ENCODE data around the gene TIMM17A.

DNA sequence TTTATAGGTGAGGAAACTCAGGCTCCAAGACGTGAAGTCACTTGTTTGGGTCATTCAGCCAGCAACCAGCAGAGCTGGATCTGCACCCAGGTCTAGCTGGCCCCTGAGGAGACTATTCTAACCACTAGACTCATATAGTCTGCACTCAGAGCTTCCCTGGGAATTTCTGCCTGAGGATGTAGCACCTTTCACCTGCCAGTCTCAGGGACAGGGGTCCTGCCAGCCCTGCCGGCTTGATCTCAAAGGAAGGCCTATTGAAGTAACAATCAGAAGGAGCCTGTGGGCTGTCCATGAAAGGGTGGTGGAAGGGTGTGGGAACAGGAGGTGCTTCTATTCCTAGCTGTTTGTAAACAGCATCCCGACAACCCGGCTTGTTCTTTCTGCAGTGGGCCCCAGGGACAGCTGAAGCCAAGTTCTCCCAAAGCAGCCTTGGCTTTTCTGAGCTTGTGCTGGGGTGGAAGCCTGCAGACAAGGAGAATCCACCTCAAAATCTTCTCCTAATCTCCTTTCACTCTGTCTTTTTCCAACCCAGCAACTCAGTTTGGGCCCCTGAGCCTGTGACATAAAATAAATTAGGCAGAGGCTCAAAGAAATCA is 16.8 kb upstream of the TIMM17A start:
- TF ChIP-seq, protein P1, sequence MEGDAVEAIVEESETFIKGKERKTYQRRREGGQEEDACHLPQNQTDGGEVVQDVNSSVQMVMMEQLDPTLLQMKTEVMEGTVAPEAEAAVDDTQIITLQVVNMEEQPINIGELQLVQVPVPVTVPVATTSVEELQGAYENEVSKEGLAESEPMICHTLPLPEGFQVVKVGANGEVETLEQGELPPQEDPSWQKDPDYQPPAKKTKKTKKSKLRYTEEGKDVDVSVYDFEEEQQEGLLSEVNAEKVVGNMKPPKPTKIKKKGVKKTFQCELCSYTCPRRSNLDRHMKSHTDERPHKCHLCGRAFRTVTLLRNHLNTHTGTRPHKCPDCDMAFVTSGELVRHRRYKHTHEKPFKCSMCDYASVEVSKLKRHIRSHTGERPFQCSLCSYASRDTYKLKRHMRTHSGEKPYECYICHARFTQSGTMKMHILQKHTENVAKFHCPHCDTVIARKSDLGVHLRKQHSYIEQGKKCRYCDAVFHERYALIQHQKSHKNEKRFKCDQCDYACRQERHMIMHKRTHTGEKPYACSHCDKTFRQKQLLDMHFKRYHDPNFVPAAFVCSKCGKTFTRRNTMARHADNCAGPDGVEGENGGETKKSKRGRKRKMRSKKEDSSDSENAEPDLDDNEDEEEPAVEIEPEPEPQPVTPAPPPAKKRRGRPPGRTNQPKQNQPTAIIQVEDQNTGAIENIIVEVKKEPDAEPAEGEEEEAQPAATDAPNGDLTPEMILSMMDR (IDR thresholded peaks at IDR 0.05; ENCODE audit: insufficient read depth, low read depth, low read length), result no peak
- TF ChIP-seq EZH2 (IDR thresholded peaks at IDR 0.05; ENCODE audit: insufficient read depth, low read length), result no peak
